ENCODE measurements around the gene CTU2. TPM values are rescaled to one million over a fixed set of nuclear protein-coding genes. Genes with fewer than 3 reads are reported as not detected.

Gene CTU2
- total RNA-seq, 1 donor from 2014 or later = 20.6 TPM

DNA sequence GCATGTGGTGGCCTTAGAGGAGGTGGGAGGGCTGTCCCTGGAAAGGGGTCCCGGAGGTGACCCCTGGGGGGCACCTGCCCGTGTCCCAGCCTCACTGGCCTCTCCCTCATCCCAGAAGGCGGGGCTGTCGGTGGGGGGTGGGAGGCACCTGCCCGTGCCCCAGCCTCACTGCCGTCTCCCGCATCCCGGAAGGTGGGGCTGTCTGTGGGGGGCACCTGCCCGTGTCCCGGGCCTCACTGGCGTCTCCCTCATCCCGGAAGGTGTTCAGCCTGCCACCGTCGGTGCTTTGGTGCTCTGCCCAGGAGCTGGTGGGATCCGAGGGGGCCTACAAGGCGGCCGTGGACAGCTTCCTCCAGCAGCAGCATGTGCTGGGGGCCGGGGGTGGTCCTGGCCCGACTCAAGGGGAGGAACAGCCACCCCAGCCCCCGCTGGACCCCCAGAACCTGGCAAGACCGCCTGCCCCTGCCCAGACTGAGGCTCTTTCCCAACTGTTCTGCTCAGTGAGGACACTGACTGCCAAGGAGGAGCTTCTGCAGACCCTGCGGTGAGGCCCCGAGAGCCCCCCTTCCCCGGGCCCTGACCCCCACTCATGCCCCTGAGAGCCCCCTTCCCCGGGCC lies 6.2 kb downstream of the CTU2 start:
- no peaks in the 10 kb centered on the region for H3K9me3 Mint-ChIP-seq (ENCODE audit: unreplicated experiment)
- peaks cover 2% of the 10 kb centered on the region for H3K4me1 Mint-ChIP-seq (ENCODE audit: unreplicated experiment)
- H3K27ac Mint-ChIP-seq (ENCODE audit: unreplicated experiment) = no peak overlapping the region
- peaks cover 5% of the 10 kb centered on the region for H3K36me3 Mint-ChIP-seq (ENCODE audit: unreplicated experiment)
- no peak overlapping the region for H3K4me3 Mint-ChIP-seq (ENCODE audit: unreplicated experiment)
- TF ChIP-seq, protein P1, sequence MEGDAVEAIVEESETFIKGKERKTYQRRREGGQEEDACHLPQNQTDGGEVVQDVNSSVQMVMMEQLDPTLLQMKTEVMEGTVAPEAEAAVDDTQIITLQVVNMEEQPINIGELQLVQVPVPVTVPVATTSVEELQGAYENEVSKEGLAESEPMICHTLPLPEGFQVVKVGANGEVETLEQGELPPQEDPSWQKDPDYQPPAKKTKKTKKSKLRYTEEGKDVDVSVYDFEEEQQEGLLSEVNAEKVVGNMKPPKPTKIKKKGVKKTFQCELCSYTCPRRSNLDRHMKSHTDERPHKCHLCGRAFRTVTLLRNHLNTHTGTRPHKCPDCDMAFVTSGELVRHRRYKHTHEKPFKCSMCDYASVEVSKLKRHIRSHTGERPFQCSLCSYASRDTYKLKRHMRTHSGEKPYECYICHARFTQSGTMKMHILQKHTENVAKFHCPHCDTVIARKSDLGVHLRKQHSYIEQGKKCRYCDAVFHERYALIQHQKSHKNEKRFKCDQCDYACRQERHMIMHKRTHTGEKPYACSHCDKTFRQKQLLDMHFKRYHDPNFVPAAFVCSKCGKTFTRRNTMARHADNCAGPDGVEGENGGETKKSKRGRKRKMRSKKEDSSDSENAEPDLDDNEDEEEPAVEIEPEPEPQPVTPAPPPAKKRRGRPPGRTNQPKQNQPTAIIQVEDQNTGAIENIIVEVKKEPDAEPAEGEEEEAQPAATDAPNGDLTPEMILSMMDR (IDR thresholded peaks at IDR 0.05) = no peak
- no peaks in the 10 kb centered on the region for H3K27me3 Mint-ChIP-seq (ENCODE audit: unreplicated experiment)
- no peak for DNase-seq (ENCODE audit: extremely low spot score, unreplicated experiment)

DNA sequence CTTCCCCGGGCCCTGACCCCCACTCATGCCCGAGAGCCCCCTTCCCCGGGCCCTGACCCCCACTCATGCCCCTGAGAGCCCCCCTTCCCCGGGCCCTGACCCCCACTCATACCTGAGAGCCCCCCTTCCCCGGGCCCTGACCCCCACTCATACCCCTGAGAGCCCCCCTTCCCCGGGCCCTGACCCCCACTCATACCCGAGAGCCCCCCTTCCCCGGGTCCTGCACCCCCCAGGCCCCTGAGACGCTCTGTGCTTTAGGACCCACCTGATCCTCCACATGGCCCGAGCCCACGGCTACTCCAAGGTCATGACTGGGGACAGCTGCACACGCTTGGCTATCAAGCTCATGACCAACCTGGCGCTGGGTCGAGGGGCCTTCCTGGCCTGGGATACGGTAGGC lies 6.8 kb downstream of the CTU2 start:
- Mint-ChIP-seq H3K36me3 (ENCODE audit: unreplicated experiment) (peaks cover 5% of the 10 kb centered on the region), H3K4me1 (ENCODE audit: unreplicated experiment) (no peaks in the 10 kb centered on the region), H3K27me3 (ENCODE audit: unreplicated experiment) (no peaks in the 10 kb centered on the region), H3K4me3 (ENCODE audit: unreplicated experiment) (no peak overlapping the region), H3K9me3 (ENCODE audit: unreplicated experiment) (no peaks in the 10 kb centered on the region), H3K27ac (ENCODE audit: unreplicated experiment) (no peak overlapping the region)
- no peak for DNase-seq (ENCODE audit: extremely low spot score, unreplicated experiment)
- TF ChIP-seq, protein P1 (IDR thresholded peaks at IDR 0.05) = no peak

DNA sequence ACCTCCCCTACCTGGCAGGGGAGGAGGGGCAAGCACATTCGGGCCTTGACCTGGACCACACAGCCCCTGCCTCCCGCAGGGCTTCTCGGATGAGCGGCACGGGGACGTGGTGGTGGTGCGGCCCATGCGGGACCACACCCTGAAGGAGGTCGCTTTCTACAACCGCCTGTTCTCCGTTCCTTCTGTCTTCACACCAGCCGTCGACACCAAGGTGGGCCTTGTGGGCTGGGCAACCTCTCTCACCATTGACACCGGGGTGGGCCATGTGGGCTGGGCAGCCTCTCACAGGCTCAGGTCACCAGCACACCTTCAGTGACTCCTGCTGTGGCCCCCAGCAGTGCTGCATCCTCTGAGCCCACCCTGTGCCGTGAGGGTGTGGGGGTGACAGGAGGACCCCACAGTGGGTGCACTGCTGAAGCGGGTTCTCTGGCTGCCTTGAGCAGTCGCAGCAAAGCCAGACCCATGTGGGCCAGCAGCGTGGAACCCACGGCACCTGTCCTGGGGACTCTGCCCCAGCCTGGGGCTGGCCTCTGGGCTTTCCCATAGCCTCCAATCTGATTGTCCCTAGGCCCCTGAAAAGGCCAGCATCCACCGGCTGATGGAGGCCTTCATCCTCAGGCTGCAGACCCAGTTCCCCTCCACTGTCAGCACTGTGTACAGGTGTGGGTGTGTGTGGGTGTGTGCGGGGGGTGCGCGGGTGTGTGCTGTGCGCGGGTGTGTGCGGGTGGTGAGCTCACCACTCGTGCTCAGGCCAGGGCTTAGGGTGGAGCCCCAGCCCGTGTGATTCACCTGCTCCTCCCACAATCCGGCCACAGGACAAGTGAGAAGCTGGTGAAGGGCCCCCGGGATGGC lies 7.5 kb downstream of the CTU2 start:
- Mint-ChIP-seq H3K4me1 (ENCODE audit: unreplicated experiment) (no peaks in the 10 kb centered on the region), H3K27me3 (ENCODE audit: unreplicated experiment) (no peaks in the 10 kb centered on the region), H3K36me3 (ENCODE audit: unreplicated experiment) (peaks cover 5% of the 10 kb centered on the region), H3K4me3 (ENCODE audit: unreplicated experiment) (no peak overlapping the region), H3K27ac (ENCODE audit: unreplicated experiment) (no peak overlapping the region), H3K9me3 (ENCODE audit: unreplicated experiment) (no peaks in the 10 kb centered on the region)
- no peak for DNase-seq (ENCODE audit: extremely low spot score, unreplicated experiment)
- TF ChIP-seq, protein P1 (IDR thresholded peaks at IDR 0.05) = no peak

DNA sequence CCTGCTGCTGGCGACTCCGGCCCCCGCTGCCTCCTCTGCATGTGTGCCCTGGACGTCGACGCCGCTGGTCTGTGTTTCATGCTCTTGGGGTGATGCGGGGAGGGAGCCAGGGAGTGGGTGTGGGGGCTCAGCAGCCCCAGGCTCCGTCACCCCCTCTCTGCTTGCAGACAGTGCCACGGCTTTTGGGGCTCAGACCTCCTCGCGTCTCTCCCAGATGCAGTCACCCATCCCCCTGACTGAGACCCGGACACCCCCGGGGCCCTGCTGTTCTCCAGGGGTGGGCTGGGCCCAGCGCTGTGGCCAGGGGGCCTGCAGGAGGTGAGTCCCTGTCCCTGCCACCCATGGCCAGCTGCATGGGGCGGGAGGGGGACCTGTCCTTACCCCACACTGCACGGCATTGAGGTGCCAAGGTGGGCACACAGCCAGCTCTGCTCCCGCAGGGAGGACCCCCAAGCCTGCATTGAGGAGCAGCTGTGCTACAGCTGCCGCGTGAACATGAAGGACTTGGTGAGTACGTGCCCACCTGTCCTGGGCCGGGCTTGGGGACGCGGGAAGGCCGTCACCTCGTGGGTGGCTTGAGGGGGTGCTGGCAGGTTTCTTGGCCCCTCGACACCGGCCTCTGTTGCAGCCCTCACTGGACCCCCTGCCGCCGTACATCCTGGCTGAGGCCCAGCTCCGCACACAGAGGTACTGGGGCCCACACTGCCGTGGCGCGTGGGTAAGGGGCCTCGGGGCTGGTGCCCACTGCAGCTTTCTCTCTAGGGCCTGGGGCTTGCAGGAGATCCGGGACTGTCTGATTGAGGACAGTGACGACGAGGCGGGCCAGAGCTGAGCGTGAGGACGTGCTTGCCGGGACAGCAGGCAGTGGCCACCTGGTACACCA lies 8.4 kb downstream of the CTU2 start:
- H3K27ac Mint-ChIP-seq (ENCODE audit: unreplicated experiment) = no peak overlapping the region
- TF ChIP-seq, protein P1 (IDR thresholded peaks at IDR 0.05) = no peak
- H3K36me3 Mint-ChIP-seq (ENCODE audit: unreplicated experiment) = peaks cover 10% of the 10 kb centered on the region
- no peak overlapping the region for H3K4me3 Mint-ChIP-seq (ENCODE audit: unreplicated experiment)
- no peaks in the 10 kb centered on the region for H3K4me1 Mint-ChIP-seq (ENCODE audit: unreplicated experiment)
- DNase-seq (ENCODE audit: extremely low spot score, unreplicated experiment) = no peak
- H3K27me3 Mint-ChIP-seq (ENCODE audit: unreplicated experiment) = no peaks in the 10 kb centered on the region
- H3K9me3 Mint-ChIP-seq (ENCODE audit: unreplicated experiment) = no peaks in the 10 kb centered on the region

Measured in osteocyte (in vitro differentiated cells).